ENCODE data around the gene SERPINA7. TPM values are rescaled to one million over a fixed set of nuclear protein-coding genes. Genes with fewer than 3 reads are reported as not detected.

SERPINA7 gene
- total and polyA plus RNA-seq, 10 of the 15 experiments (the other 5 are each of a cell fraction or from before 2014, with no cell fraction given): not detected

- H3K36me3 ChIP-seq (ENCODE audit: control insufficient read depth in 2 of 2, insufficient read depth in 2 of 2, low read length in 1 of 2): no peaks in the 10 kb centered on the region
- H3K4me3 ChIP-seq: no peak overlapping the region
- H3K9ac ChIP-seq (ENCODE audit: control insufficient read depth, insufficient read depth, low read length): no peak overlapping the region
- no peaks in the 10 kb centered on the region for H3K4me1 ChIP-seq (ENCODE audit: control insufficient read depth, insufficient read depth, low read length)
- no peaks in the 10 kb centered on the region; the same call in 2 of the 3 replicates for H3K9me3 ChIP-seq (replicated peaks; ENCODE audit: control insufficient read depth, insufficient read depth, low read length)
- no peak for FAIRE-seq
- ChIA-PET RAD21 (ENCODE audit: unreplicated experiment) (no interaction called here), POLR2A (no interaction called here), CTCF (no interaction called here), SMC1A (ENCODE audit: uncharacterized antibody, unreplicated experiment) (no interaction called here)
- H3K27ac ChIP-seq (ENCODE audit: control insufficient read depth, insufficient read depth): no peak overlapping the region
- H4K20me1 ChIP-seq (ENCODE audit: control insufficient read depth, insufficient read depth): no peaks in the 10 kb centered on the region
- WGBS (ENCODE audit: insufficient coverage, insufficient replicate concordance, low lambda C conversion rate, missing lambda C conversion rate): 0% methylated on average over 1 of the region's 1 CpG
- no peak for ATAC-seq
- no peaks in the 10 kb centered on the region for H3K79me2 ChIP-seq (ENCODE audit: control insufficient read depth, insufficient read depth, low read length)
- H2AFZ ChIP-seq (ENCODE audit: control insufficient read depth, low read depth, low read length): no peak overlapping the region
- intact Hi-C loops (cut with micrococcal nuclease; ENCODE audit: unreplicated experiment): no loop called here
- no peak for TF ChIP-seq PKNOX1 (IDR thresholded peaks at IDR 0.05)
- no peak for TF ChIP-seq SREBF1 (IDR thresholded peaks at IDR 0.05; ENCODE audit: low read length)
- no peak for TF ChIP-seq USF1 (IDR thresholded peaks at IDR 0.05; ENCODE audit: borderline replicate concordance, extremely low read length, insufficient read depth, low read depth, low read length)
- no peak for TF ChIP-seq PBX3 (IDR thresholded peaks at IDR 0.05; ENCODE audit: insufficient replicate concordance, low read depth, low read length)
- no peak for TF ChIP-seq PAX5 (IDR thresholded peaks at IDR 0.05; ENCODE audit: borderline replicate concordance, low read depth, low read length)
- TF ChIP-seq MAX (IDR thresholded peaks at IDR 0.05; ENCODE audit: low read depth, low read length): no peak
- TF ChIP-seq SREBF2 (IDR thresholded peaks at IDR 0.05; ENCODE audit: low read length): no peak
- TF ChIP-seq TCF7 (IDR thresholded peaks at IDR 0.05; ENCODE audit: borderline replicate concordance): no peak
- TF ChIP-seq HSF1 (IDR thresholded peaks at IDR 0.05; ENCODE audit: low read depth, low read length): no peak
- TF ChIP-seq ELK1 (IDR thresholded peaks at IDR 0.05; ENCODE audit: low read depth, low read length): no peak
- no peak for TF ChIP-seq CBX3 (IDR thresholded peaks at IDR 0.05; ENCODE audit: borderline replicate concordance, low read depth)
- TF ChIP-seq PAX8 (IDR thresholded peaks at IDR 0.05): no peak
- TF ChIP-seq JUND (IDR thresholded peaks at IDR 0.05; ENCODE audit: low read depth, low read length): no peak
- no peak for TF ChIP-seq ZBED1 (IDR thresholded peaks at IDR 0.05; ENCODE audit: borderline replicate concordance)
- TF ChIP-seq IKZF1 (conservative IDR thresholded peaks at IDR 0.05): no peak
- TF ChIP-seq USF2 (IDR thresholded peaks at IDR 0.05; ENCODE audit: borderline replicate concordance, low read depth, low read length): no peak
- no peak for TF ChIP-seq NFYB (IDR thresholded peaks at IDR 0.05; ENCODE audit: insufficient read depth, low read depth, low read length)
- BruUV-seq (replicated peaks): no TSS peak
- no peak for DNase-seq (ENCODE audit: low read depth, low spot score)
- H3K4me2 ChIP-seq (ENCODE audit: control insufficient read depth, insufficient read depth): no peak overlapping the region
- in situ Hi-C loops (cut with MboI): no loop called here
- no peaks in the 10 kb centered on the region for H3K27me3 ChIP-seq (replicated peaks in 1 of 2; ENCODE audit: control insufficient read depth in 2 of 2, insufficient read depth in 2 of 2, low read length in 1 of 2)
These were observed 30.7 kb downstream of the SERPINA7 start for GRCh38 chrX:106007815-106008214.
